ENCODE data around the gene SLC30A5.
"Not testable (repeated sequence)": the region's sequence is repeated elsewhere in the genome, so short reads cannot be mapped to it uniquely, and the experiment has no call there.

SLC30A5 gene

GRCh38 chr5:69093771-69094482 lies at the start of gene SLC30A5:
Gene SLC30A5 (plus strand): TSS chr5:69094014. CDS start chr5:69094256, 242 bp downstream.
- H3K9ac ChIP-seq (ENCODE audit: low read depth in 1 of 2, low read length in 2 of 2), result peak within 1 kb of the TSS; percentile 90 to 92
- H3K27ac ChIP-seq (ENCODE audit: low read depth in 2 of 2, low read length in 2 of 2), result peak within 1 kb of the TSS; percentile 90 to 95
- no peaks in the 10 kb centered on the region for H3K9me3 ChIP-seq (ENCODE audit: control insufficient read depth in 2 of 2, low read length in 2 of 2)
- peak within 1 kb of the TSS; percentile 67 to 89 for H3K4me3 ChIP-seq (ENCODE audit: low read length in 2 of 2)
- H3K4me1 ChIP-seq (ENCODE audit: control insufficient read depth in 2 of 2, insufficient read depth in 2 of 2, low read length in 2 of 2), result peaks cover 4% of the 10 kb centered on the region in 2 donors
- H3K36me3 ChIP-seq (ENCODE audit: control insufficient read depth in 2 of 2, insufficient read depth in 2 of 2, low read length in 2 of 2), result no peaks in the 10 kb centered on the region
- H3K27me3 ChIP-seq (ENCODE audit: control insufficient read depth in 2 of 2, insufficient read depth in 2 of 2, low read length in 2 of 2), result no peaks in the 10 kb centered on the region

- not testable (repeated sequence) for H3K9me3 ChIP-seq (ENCODE audit: control insufficient read depth in 2 of 2, low read length in 2 of 2); H3K4me3 ChIP-seq (ENCODE audit: low read length in 2 of 2); H3K36me3 ChIP-seq (ENCODE audit: control insufficient read depth in 2 of 2, insufficient read depth in 2 of 2, low read length in 2 of 2); H3K27ac ChIP-seq (ENCODE audit: low read depth in 2 of 2, low read length in 2 of 2); H3K4me1 ChIP-seq (ENCODE audit: control insufficient read depth in 2 of 2, insufficient read depth in 2 of 2, low read length in 2 of 2); H3K27me3 ChIP-seq (ENCODE audit: control insufficient read depth in 2 of 2, insufficient read depth in 2 of 2, low read length in 2 of 2); H3K9ac ChIP-seq (ENCODE audit: low read depth in 1 of 2, low read length in 2 of 2)
Measured at GRCh38 chr5:69045213-69045612, 48.6 kb upstream of the SLC30A5 start.

DNA sequence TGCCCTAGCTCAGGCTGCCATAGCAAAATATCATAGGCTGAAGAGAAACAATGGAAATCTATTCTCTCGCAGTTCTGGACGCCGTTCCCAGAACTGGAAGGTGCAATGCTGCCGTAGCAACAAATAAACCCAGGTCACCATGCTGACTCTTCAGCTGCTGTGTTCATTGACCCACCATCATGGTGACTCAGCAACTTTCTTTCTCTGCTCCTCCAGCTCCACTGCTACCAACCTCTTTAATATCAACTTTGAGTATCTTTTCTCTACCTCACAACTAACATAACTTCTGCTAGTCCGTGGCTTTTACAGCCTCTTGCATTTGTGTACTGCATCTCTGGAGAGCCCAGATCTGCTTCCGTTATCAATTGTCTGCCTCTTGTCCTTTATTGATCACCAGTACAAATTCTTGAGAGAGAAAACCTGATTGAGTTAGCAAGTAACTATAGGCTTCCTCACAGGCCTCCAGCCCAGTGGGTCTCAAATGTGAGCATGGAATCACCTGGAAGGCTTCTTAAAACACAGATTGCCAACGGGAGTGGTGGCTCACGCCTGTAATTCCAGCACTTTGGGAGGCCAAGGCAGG lies 47.3 kb upstream of the SLC30A5 start:
- H3K27me3 ChIP-seq (ENCODE audit: control insufficient read depth in 2 of 2, insufficient read depth in 2 of 2, low read length in 2 of 2), result no peaks in the 10 kb centered on the region
- H3K27ac ChIP-seq (ENCODE audit: low read depth in 2 of 2, low read length in 2 of 2), result no peak overlapping the region
- H3K4me1 ChIP-seq (ENCODE audit: control insufficient read depth in 2 of 2, insufficient read depth in 2 of 2, low read length in 2 of 2), result peaks cover 0 to 3% of the 10 kb centered on the region in 2 donors
- H3K36me3 ChIP-seq (ENCODE audit: control insufficient read depth in 2 of 2, insufficient read depth in 2 of 2, low read length in 2 of 2), result no peaks in the 10 kb centered on the region
- H3K9ac ChIP-seq (ENCODE audit: low read depth in 1 of 2, low read length in 2 of 2), result no peak overlapping the region
- no peaks in the 10 kb centered on the region for H3K9me3 ChIP-seq (ENCODE audit: control insufficient read depth in 2 of 2, low read length in 2 of 2)
- H3K4me3 ChIP-seq (ENCODE audit: low read length in 2 of 2), result no peak overlapping the region

DNA sequence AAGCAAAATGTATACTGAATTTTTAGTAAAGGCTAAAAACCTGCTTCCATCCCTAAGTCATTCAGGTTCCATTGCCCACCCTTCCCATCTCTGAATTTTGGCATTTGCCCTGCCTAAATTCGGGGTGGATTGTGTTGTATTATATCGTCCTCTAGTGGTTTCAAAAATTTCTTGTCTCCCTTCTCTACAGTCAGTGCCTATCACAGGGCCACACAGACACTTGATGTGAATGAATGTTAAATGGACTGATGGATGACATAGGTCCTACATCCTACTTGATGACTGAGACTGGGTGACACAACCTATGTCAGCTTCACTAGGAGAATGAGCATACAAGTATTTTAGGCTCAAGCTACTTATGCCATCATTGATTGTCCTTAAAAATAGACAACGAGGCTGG lies 45.6 kb upstream of the SLC30A5 start:
- H3K36me3 ChIP-seq (ENCODE audit: control insufficient read depth in 2 of 2, insufficient read depth in 2 of 2, low read length in 2 of 2), result no peaks in the 10 kb centered on the region
- no peaks in the 10 kb centered on the region for H3K9me3 ChIP-seq (ENCODE audit: control insufficient read depth in 2 of 2, low read length in 2 of 2)
- no peaks in the 10 kb centered on the region for H3K27me3 ChIP-seq (ENCODE audit: control insufficient read depth in 2 of 2, insufficient read depth in 2 of 2, low read length in 2 of 2)
- H3K4me1 ChIP-seq (ENCODE audit: control insufficient read depth in 2 of 2, insufficient read depth in 2 of 2, low read length in 2 of 2), result peaks cover 0 to 3% of the 10 kb centered on the region in 2 donors
- no peak overlapping the region for H3K9ac ChIP-seq (ENCODE audit: low read depth in 1 of 2, low read length in 2 of 2)
- no peak overlapping the region for H3K27ac ChIP-seq (ENCODE audit: low read depth in 2 of 2, low read length in 2 of 2)
- H3K4me3 ChIP-seq (ENCODE audit: low read length in 2 of 2), result no peak overlapping the region

- H3K4me3 ChIP-seq (ENCODE audit: low read length in 2 of 2), result no peak overlapping the region
- no peaks in the 10 kb centered on the region for H3K4me1 ChIP-seq (ENCODE audit: control insufficient read depth in 2 of 2, insufficient read depth in 2 of 2, low read length in 2 of 2)
- H3K9me3 ChIP-seq (ENCODE audit: control insufficient read depth in 2 of 2, low read length in 2 of 2), result no peaks in the 10 kb centered on the region
- no peak overlapping the region for H3K9ac ChIP-seq (ENCODE audit: low read depth in 1 of 2, low read length in 2 of 2)
- no peaks in the 10 kb centered on the region for H3K27me3 ChIP-seq (ENCODE audit: control insufficient read depth in 2 of 2, insufficient read depth in 2 of 2, low read length in 2 of 2)
- H3K27ac ChIP-seq (ENCODE audit: low read depth in 2 of 2, low read length in 2 of 2), result no peak overlapping the region
- H3K36me3 ChIP-seq (ENCODE audit: control insufficient read depth in 2 of 2, insufficient read depth in 2 of 2, low read length in 2 of 2), result no peaks in the 10 kb centered on the region
Measured at GRCh38 chr5:69049151-69049550, 44.7 kb upstream of the SLC30A5 start.

- no peak overlapping the region for H3K9ac ChIP-seq (ENCODE audit: low read depth in 1 of 2, low read length in 2 of 2)
- H3K4me3 ChIP-seq (ENCODE audit: low read length in 2 of 2), result no peak overlapping the region
- H3K36me3 ChIP-seq (ENCODE audit: control insufficient read depth in 2 of 2, insufficient read depth in 2 of 2, low read length in 2 of 2), result no peaks in the 10 kb centered on the region
- H3K9me3 ChIP-seq (ENCODE audit: control insufficient read depth in 2 of 2, low read length in 2 of 2), result no peaks in the 10 kb centered on the region
- no peak overlapping the region for H3K27ac ChIP-seq (ENCODE audit: low read depth in 2 of 2, low read length in 2 of 2)
- no peaks in the 10 kb centered on the region for H3K27me3 ChIP-seq (ENCODE audit: control insufficient read depth in 2 of 2, insufficient read depth in 2 of 2, low read length in 2 of 2)
- H3K4me1 ChIP-seq (ENCODE audit: control insufficient read depth in 2 of 2, insufficient read depth in 2 of 2, low read length in 2 of 2), result no peaks in the 10 kb centered on the region
Measured at GRCh38 chr5:69049796-69050195, 44.0 kb upstream of the SLC30A5 start.

GRCh38 chr5:69050214-69050613 lies 43.6 kb upstream of the SLC30A5 start:
- Histone ChIP-seq H3K9ac (ENCODE audit: low read depth in 1 of 2, low read length in 2 of 2) (no peak overlapping the region), H3K27me3 (ENCODE audit: control insufficient read depth in 2 of 2, insufficient read depth in 2 of 2, low read length in 2 of 2) (no peaks in the 10 kb centered on the region), H3K9me3 (ENCODE audit: control insufficient read depth in 2 of 2, low read length in 2 of 2) (no peaks in the 10 kb centered on the region), H3K27ac (ENCODE audit: low read depth in 2 of 2, low read length in 2 of 2) (no peak overlapping the region), H3K4me1 (ENCODE audit: control insufficient read depth in 2 of 2, insufficient read depth in 2 of 2, low read length in 2 of 2) (no peaks in the 10 kb centered on the region), H3K36me3 (ENCODE audit: control insufficient read depth in 2 of 2, insufficient read depth in 2 of 2, low read length in 2 of 2) (no peaks in the 10 kb centered on the region), H3K4me3 (ENCODE audit: low read length in 2 of 2) (no peak overlapping the region)

DNA sequence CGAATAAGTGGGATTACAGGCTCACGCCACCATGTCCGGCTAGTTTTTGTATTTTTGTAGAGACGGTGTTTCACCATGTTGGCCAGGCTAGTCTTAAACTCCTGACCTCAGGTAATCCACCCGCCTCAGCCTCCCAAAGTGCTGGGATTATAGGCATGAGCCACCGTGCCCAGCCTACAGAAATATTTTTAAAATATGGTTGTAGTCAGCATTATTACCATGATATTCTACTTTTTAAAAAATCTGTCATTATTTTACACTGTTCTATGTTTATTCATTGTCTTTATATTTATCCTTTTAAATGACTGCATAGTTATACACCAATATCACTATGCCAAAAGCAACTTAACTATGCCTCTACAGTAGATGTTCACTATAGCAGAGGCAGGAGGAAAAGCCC lies 41.6 kb upstream of the SLC30A5 start:
- Histone ChIP-seq H3K4me3 (ENCODE audit: low read length in 2 of 2) (no peak overlapping the region), H3K27ac (ENCODE audit: low read depth in 2 of 2, low read length in 2 of 2) (no peak overlapping the region), H3K9ac (ENCODE audit: low read depth in 1 of 2, low read length in 2 of 2) (no peak overlapping the region), H3K27me3 (ENCODE audit: control insufficient read depth in 2 of 2, insufficient read depth in 2 of 2, low read length in 2 of 2) (no peaks in the 10 kb centered on the region), H3K36me3 (ENCODE audit: control insufficient read depth in 2 of 2, insufficient read depth in 2 of 2, low read length in 2 of 2) (no peaks in the 10 kb centered on the region), H3K4me1 (ENCODE audit: control insufficient read depth in 2 of 2, insufficient read depth in 2 of 2, low read length in 2 of 2) (no peaks in the 10 kb centered on the region), H3K9me3 (ENCODE audit: control insufficient read depth in 2 of 2, low read length in 2 of 2) (no peaks in the 10 kb centered on the region)

DNA sequence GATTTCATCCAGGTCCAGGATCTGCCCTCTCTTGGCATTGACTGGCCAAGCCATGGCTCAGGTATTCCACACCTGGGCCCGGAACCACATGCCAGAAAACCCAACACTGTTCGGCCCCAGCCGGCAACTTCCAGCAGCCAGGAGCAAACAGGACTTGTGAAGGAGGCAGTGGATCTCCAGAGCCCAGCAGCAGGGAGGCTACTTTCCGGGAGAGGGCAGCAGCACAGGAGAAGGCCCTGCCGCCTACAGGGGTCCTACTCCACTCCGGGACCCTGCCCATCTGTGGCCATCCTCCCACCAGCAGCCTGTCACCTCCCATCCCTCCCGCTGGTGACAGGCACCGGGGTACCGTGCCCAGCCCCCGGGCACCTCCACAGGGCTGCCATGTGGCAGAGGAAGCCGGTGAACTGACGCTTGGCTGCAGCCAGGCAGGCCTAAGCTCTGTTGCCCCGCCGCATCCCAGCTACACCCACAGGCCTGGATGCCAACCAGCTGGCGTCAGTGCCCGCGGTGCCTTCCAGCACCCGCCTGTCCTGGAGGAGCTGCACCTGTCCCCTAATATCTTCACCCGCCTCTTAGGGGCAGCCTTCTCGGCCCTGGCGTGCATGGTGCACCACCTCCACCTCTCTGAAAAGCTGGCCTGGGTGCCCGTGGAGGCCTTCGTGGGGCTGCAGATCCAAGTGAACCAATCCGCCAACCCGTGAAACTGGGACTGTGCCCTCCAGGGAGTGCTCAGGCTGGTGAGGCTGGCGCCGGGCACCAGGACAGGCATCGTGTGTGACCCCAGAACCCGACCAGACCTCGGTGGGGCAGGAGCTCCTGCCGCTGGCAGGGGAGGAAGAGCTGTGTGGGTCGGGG lies 18.9 kb upstream of the SLC30A5 start:
- H3K36me3 ChIP-seq (ENCODE audit: control insufficient read depth in 2 of 2, insufficient read depth in 2 of 2, low read length in 2 of 2), result no peaks in the 10 kb centered on the region
- H3K27me3 ChIP-seq (ENCODE audit: control insufficient read depth in 2 of 2, insufficient read depth in 2 of 2, low read length in 2 of 2), result no peaks in the 10 kb centered on the region
- H3K4me1 ChIP-seq (ENCODE audit: control insufficient read depth in 2 of 2, insufficient read depth in 2 of 2, low read length in 2 of 2), result peaks cover 0 to 9% of the 10 kb centered on the region in 2 donors
- no peaks in the 10 kb centered on the region for H3K9me3 ChIP-seq (ENCODE audit: control insufficient read depth in 2 of 2, low read length in 2 of 2)
- H3K9ac ChIP-seq (ENCODE audit: low read depth in 1 of 2, low read length in 2 of 2), result no peak overlapping the region
- no peak overlapping the region for H3K27ac ChIP-seq (ENCODE audit: low read depth in 2 of 2, low read length in 2 of 2)
- H3K4me3 ChIP-seq (ENCODE audit: low read length in 2 of 2), result no peak overlapping the region

GRCh38 chr5:69075522-69076179 lies 18.2 kb upstream of the SLC30A5 start:
- no peak overlapping the region for H3K27ac ChIP-seq (ENCODE audit: low read depth in 2 of 2, low read length in 2 of 2)
- no peaks in the 10 kb centered on the region for H3K9me3 ChIP-seq (ENCODE audit: control insufficient read depth in 2 of 2, low read length in 2 of 2)
- H3K9ac ChIP-seq (ENCODE audit: low read depth in 1 of 2, low read length in 2 of 2), result no peak overlapping the region
- no peaks in the 10 kb centered on the region for H3K27me3 ChIP-seq (ENCODE audit: control insufficient read depth in 2 of 2, insufficient read depth in 2 of 2, low read length in 2 of 2)
- H3K4me1 ChIP-seq (ENCODE audit: control insufficient read depth in 2 of 2, insufficient read depth in 2 of 2, low read length in 2 of 2), result peaks cover 0 to 9% of the 10 kb centered on the region in 2 donors
- no peaks in the 10 kb centered on the region for H3K36me3 ChIP-seq (ENCODE audit: control insufficient read depth in 2 of 2, insufficient read depth in 2 of 2, low read length in 2 of 2)
- no peak overlapping the region for H3K4me3 ChIP-seq (ENCODE audit: low read length in 2 of 2)
